Measurements from ENCODE around the gene MAP3K13.

MAP3K13 gene

GRCh38 chr3:185420762-185421161 is 57.8 kb downstream of the MAP3K13 start:
- H3K4me3 ChIP-seq (ENCODE audit: low read depth, low read length), result no peak overlapping the region
- DNase-seq (ENCODE audit: low read depth), result no peak
- no peak for TF ChIP-seq CTCF (IDR thresholded peaks at IDR 0.05; ENCODE audit: low read depth, low read length, missing control alignments)

GRCh38 chr3:185421577-185422232 is 58.8 kb downstream of the MAP3K13 start:
- no peak for TF ChIP-seq CTCF (IDR thresholded peaks at IDR 0.05; ENCODE audit: low read depth, low read length, missing control alignments)
- DNase-seq (ENCODE audit: low read depth), result no peak
- no peak overlapping the region for H3K4me3 ChIP-seq (ENCODE audit: low read depth, low read length)

- no peak for TF ChIP-seq CTCF (IDR thresholded peaks at IDR 0.05; ENCODE audit: low read depth, low read length, missing control alignments)
- no peak overlapping the region for H3K4me3 ChIP-seq (ENCODE audit: low read depth, low read length)
- no peak for DNase-seq (ENCODE audit: low read depth)
These were observed 59.7 kb downstream of the MAP3K13 start for GRCh38 chr3:185422677-185423076.

GRCh38 chr3:185423178-185423577 is 60.2 kb downstream of the MAP3K13 start:
- no peak for DNase-seq (ENCODE audit: low read depth)
- TF ChIP-seq CTCF (IDR thresholded peaks at IDR 0.05; ENCODE audit: low read depth, low read length, missing control alignments), result no peak

GRCh38 chr3:185424435-185424834 is 61.5 kb downstream of the MAP3K13 start:
- H3K4me3 ChIP-seq (ENCODE audit: low read depth, low read length), result no peak overlapping the region
- no peak for DNase-seq (ENCODE audit: low read depth)
- TF ChIP-seq CTCF (IDR thresholded peaks at IDR 0.05; ENCODE audit: low read depth, low read length, missing control alignments), result no peak

More at GRCh38 chr3:185423178-185423577, 60.2 kb downstream of the MAP3K13 start:
- no peak overlapping the region for H3K4me3 ChIP-seq (ENCODE audit: low read depth, low read length)

GRCh38 chr3:185430375-185430774 is 67.4 kb downstream of the MAP3K13 start:
- DNase-seq (ENCODE audit: low read depth), result no peak
- no peak overlapping the region for H3K4me3 ChIP-seq (ENCODE audit: low read depth, low read length)
- TF ChIP-seq CTCF (IDR thresholded peaks at IDR 0.05; ENCODE audit: low read depth, low read length, missing control alignments), result no peak

Data from GM12864 (cell line).